MM.1S (cell line): ENCODE measurements around the gene ABHD16A.

ENCODE experiments used
- DNase-seq: peaks from one replicate; pipeline ENCODE4 v3.0.0-alpha.2; 2015
- H2AFZ ChIP-seq: fragments of 300-600 bp; sonication (generic); 2 replicates; pipeline ENCODE4 v1.6.0; 2016; ENCODE audit warnings: antibody characterized with exemption, low read length
- H3F3A ChIP-seq: fragments of 300-600 bp; sonication (generic); 2 replicates; pipeline ENCODE4 v1.6.1; 2016; ENCODE audit warnings: mild to moderate bottlenecking, antibody characterized with exemption, low read length, moderate library complexity, mixed read lengths; ENCODE audit not compliant: insufficient read depth
- H3K27ac ChIP-seq: fragments of 300-600 bp; sonication (generic); 2 replicates; pipeline ENCODE4 v1.5.1; 2016; ENCODE audit warnings: mild to moderate bottlenecking, low read length
- H3K27me3 ChIP-seq: fragments of 300-600 bp; sonication (generic); replicated peaks from 2 replicates; pipeline ENCODE4 v1.6.0; 2016; ENCODE audit warnings: low read length; ENCODE audit not compliant: insufficient read depth
- H3K36me3 ChIP-seq: fragments of 300-600 bp; sonication (generic); replicated peaks from 2 replicates; pipeline ENCODE4 v1.6.1; 2016; ENCODE audit warnings: mild to moderate bottlenecking, low read length, mixed read lengths; ENCODE audit not compliant: insufficient read depth
- H3K4me1 ChIP-seq: fragments of 300-600 bp; sonication (generic); 2 replicates; pipeline ENCODE4 v1.6.1; 2016; ENCODE audit warnings: low read length, mixed read lengths
- H3K4me2 ChIP-seq: fragments of 300-600 bp; sonication (generic); 2 replicates; pipeline ENCODE4 v1.6.0; 2016; ENCODE audit warnings: low read depth, low read length
- H3K4me3 ChIP-seq: fragments of 300-600 bp; sonication (generic); 2 replicates; pipeline ENCODE4 v1.5.1; 2016; ENCODE audit warnings: low read length, mixed read lengths
- H3K79me2 ChIP-seq: fragments of 300-600 bp; sonication (generic); 2 replicates; pipeline ENCODE4 v1.6.1; 2016; ENCODE audit warnings: mixed run types, low read length, mixed read lengths
- H3K9ac ChIP-seq: fragments of 300-600 bp; sonication (generic); 2 replicates; pipeline ENCODE4 v1.6.1; 2016; ENCODE audit warnings: low read length, mixed read lengths
- H3K9me2 ChIP-seq: fragments of 300-600 bp; sonication (generic); replicated peaks from 2 replicates; pipeline ENCODE4 v1.6.1; 2016; ENCODE audit warnings: mild to moderate bottlenecking, low read length, mixed read lengths; ENCODE audit not compliant: insufficient read depth
- H3K9me3 ChIP-seq: fragments of 300-600 bp; sonication (generic); replicated peaks from 2 replicates; pipeline ENCODE4 v1.6.1; 2016; ENCODE audit warnings: mild to moderate bottlenecking, low read length, mixed read lengths; ENCODE audit not compliant: insufficient read depth
- H4K20me1 ChIP-seq: fragments of 300-600 bp; sonication (generic); 2 replicates; pipeline ENCODE4 v1.6.1; 2016; ENCODE audit warnings: mild to moderate bottlenecking, low read length, moderate library complexity, mixed read lengths; ENCODE audit not compliant: insufficient read depth
- CTCF ChIP-seq: fragments of 300-600 bp; sonication (generic); IDR thresholded peaks from 2 replicates; pipeline ENCODE4 v1.5.1; 2016; ENCODE audit warnings: antibody characterized with exemption, low read length, mixed read lengths
- EZH2 ChIP-seq: fragments of 300-600 bp; sonication (generic); optimal IDR thresholded peaks from 2 replicates; pipeline ENCODE3; 2017; ENCODE audit warnings: low read depth, mild to moderate bottlenecking, antibody characterized with exemption, low read length, mixed read lengths
- EZH2phosphoT487 ChIP-seq: fragments of 300-600 bp; sonication (generic); IDR thresholded peaks from 2 replicates; pipeline ENCODE4 v1.6.1; 2018; ENCODE audit warnings: antibody characterized with exemption, low read length

ABHD16A gene

GRCh38 chr6:31718265-31718664 is 15.1 kb upstream of the ABHD16A start:
- DNase-seq: no peak
- H3K27ac ChIP-seq: no peak overlapping the region
- H3K79me2 ChIP-seq: no peaks in the 10 kb centered on the region

GRCh38 chr6:31717499-31718222 is 14.5 kb upstream of the ABHD16A start:
- H3K4me3 ChIP-seq: no peak overlapping the region
- H3K4me1 ChIP-seq: no peaks in the 10 kb centered on the region
- H4K20me1 ChIP-seq: no peaks in the 10 kb centered on the region
- H3K79me2 ChIP-seq: no peaks in the 10 kb centered on the region
- no peak overlapping the region for H2AFZ ChIP-seq
- H3K27me3 ChIP-seq: no peaks in the 10 kb centered on the region
- no peak overlapping the region for H3K9ac ChIP-seq
- DNase-seq: no peak
- no peaks in the 10 kb centered on the region for H3K9me2 ChIP-seq
- H3K4me2 ChIP-seq: no peak overlapping the region
- H3F3A ChIP-seq: no peaks in the 10 kb centered on the region
- H3K27ac ChIP-seq: no peak overlapping the region
- TF ChIP-seq CTCF: no peak
- TF ChIP-seq EZH2: no peak
- no peaks in the 10 kb centered on the region for H3K36me3 ChIP-seq
- no peaks in the 10 kb centered on the region for H3K9me3 ChIP-seq

More at GRCh38 chr6:31718265-31718664, 15.1 kb upstream of the ABHD16A start:
- Histone ChIP-seq H4K20me1 (no peaks in the 10 kb centered on the region), H2AFZ (no peak overlapping the region), H3K9me3 (no peaks in the 10 kb centered on the region), H3K36me3 (no peaks in the 10 kb centered on the region), H3F3A (no peaks in the 10 kb centered on the region), H3K4me1 (no peaks in the 10 kb centered on the region), H3K9ac (no peak overlapping the region), H3K27me3 (no peaks in the 10 kb centered on the region), H3K9me2 (no peaks in the 10 kb centered on the region), H3K4me2 (no peak overlapping the region), H3K4me3 (no peak overlapping the region)
- TF ChIP-seq EZH2: no peak
- no peak for TF ChIP-seq EZH2phosphoT487
- TF ChIP-seq CTCF: no peak

GRCh38 chr6:31715022-31715958 is 12.2 kb upstream of the ABHD16A start, which contains the start of gene LY6G6D:
TSS of gene LY6G6D (plus strand) at chr6:31715348. CDS start at chr6:31715356, 8 bp downstream.
- Histone ChIP-seq H3K9me2 (no peaks in the 10 kb centered on the region), H3K9ac (no peak within 1 kb of the TSS), H2AFZ (no peak within 1 kb of the TSS), H3K9me3 (no peaks in the 10 kb centered on the region), H3K4me2 (no peak within 1 kb of the TSS), H3K4me1 (0 out of 2 replicates have a peak, but pooled peaks cover 5% of the 10 kb centered on the region), H3K79me2 (no peaks in the 10 kb centered on the region), H3K27ac (no peak within 1 kb of the TSS), H3K27me3 (no peaks in the 10 kb centered on the region), H3F3A (no peaks in the 10 kb centered on the region), H3K4me3 (no peak within 1 kb of the TSS), H3K36me3 (no peaks in the 10 kb centered on the region), H4K20me1 (no peaks in the 10 kb centered on the region)
- TF ChIP-seq CTCF: no peak
- no peak for TF ChIP-seq EZH2
- TF ChIP-seq EZH2phosphoT487: no peak
- no peak for DNase-seq
